ENCODE results near the gene NGB. TPM values are rescaled to one million over a fixed set of nuclear protein-coding genes. Genes with fewer than 3 reads are reported as not detected.

Gene NGB
- total RNA-seq, 2 donors from 2014 or later = not detected

Small RNAs within 50 kb of the gene (microRNA-seq; reads per million reads assigned to microRNA genes)
- gene MIR1260A = 0.20 to 0.27 reads per million in 2 donors

Other genes starting within 250 kb of the NGB start
- 10 to 100 TPM; 41.4 to 47.5 TPM for gene IRF2BPL, start 242.5 kb downstream of the NGB start, total RNA-seq
- 10 to 100 TPM; 56.2 to 57.6 TPM for gene CIPC, start 172.9 kb downstream of the NGB start, total RNA-seq
- not detected for gene ZDHHC22, start 129.4 kb downstream of the NGB start, total RNA-seq
- gene TMEM63C, start 89.4 kb downstream of the NGB start, total RNA-seq = not detected
- 10 to 100 TPM; 20.8 to 25.5 TPM for gene POMT2, start 49.7 kb upstream of the NGB start, total RNA-seq
- gene GSTZ1, start 49.8 kb upstream of the NGB start, total RNA-seq = 1 to 10 TPM; 6.5 to 7.9 TPM
- 1 to 10 TPM; 5.9 to 6.7 TPM for gene TMED8, start 105.9 kb upstream of the NGB start, total RNA-seq
- under 1 TPM in 1 of 2 donors, not detected in 1; 0.52 TPM for gene SAMD15, start 106.2 kb upstream of the NGB start, total RNA-seq
- under 1 TPM in 1 of 2 donors, not detected in 1; 0.34 TPM for gene NOXRED1, start 152.3 kb upstream of the NGB start, total RNA-seq
- gene VIPAS39, start 186.4 kb upstream of the NGB start, total RNA-seq = 10 to 100 TPM in 1 of 2 donors, 1 to 10 TPM in 1; 9.1 to 11.7 TPM
- 100 to 1,000 TPM; 109 to 173 TPM for gene AHSA1, start 186.9 kb upstream of the NGB start, total RNA-seq
- under 1 TPM; 0.21 to 0.47 TPM for gene ISM2, start 227.6 kb upstream of the NGB start, total RNA-seq

All from left cardiac atrium (tissue), 2 donors.